Ectodermal cell (in vitro differentiated cells): ENCODE results near the gene PRAMEF2.
"Not testable (repeated sequence)": the region's sequence is repeated elsewhere in the genome, so short reads cannot be mapped to it uniquely, and the experiment has no call there.

Experiments
- H3K27ac ChIP-seq: 2 replicates; pipeline ENCODE4 v1.7.0; 2013; ENCODE audit warnings: mild to moderate bottlenecking, low read depth, low read length; ENCODE audit not compliant: insufficient read depth, poor library complexity, severe bottlenecking
- H3K27me3 ChIP-seq: 2 replicates; pipeline ENCODE4 v1.7.0; 2013; ENCODE audit warnings: mild to moderate bottlenecking, low read length; ENCODE audit not compliant: insufficient read depth, control insufficient read depth, poor library complexity, severe bottlenecking
- H3K36me3 ChIP-seq: one replicate; pipeline ENCODE4 v1.7.0; 2013; ENCODE audit warnings: low read length; ENCODE audit not compliant: control insufficient read depth, insufficient read depth
- H3K4me1 ChIP-seq: one replicate; pipeline ENCODE4 v1.7.0; 2013; ENCODE audit warnings: low read length; ENCODE audit not compliant: control insufficient read depth, insufficient read depth
- H3K4me3 ChIP-seq: 2 replicates; pipeline ENCODE4 v1.7.0; 2013; ENCODE audit warnings: low read depth, low read length, control low read depth; ENCODE audit not compliant: insufficient read depth
- H3K9me3 ChIP-seq: 2 replicates; pipeline ENCODE4 v1.7.0; 2013; ENCODE audit warnings: mild to moderate bottlenecking, low read length, moderate library complexity; ENCODE audit not compliant: control insufficient read depth
- WGBS, 2 experiments: methylation state at CpG; one replicate each; pipeline ENCODE4 v1.1.7; 2013; ENCODE audit warnings: missing lambda C conversion rate in 2 of 2; 5-methylcytosine and 5-hydroxymethylcytosine counted together

Gene PRAMEF2

DNA sequence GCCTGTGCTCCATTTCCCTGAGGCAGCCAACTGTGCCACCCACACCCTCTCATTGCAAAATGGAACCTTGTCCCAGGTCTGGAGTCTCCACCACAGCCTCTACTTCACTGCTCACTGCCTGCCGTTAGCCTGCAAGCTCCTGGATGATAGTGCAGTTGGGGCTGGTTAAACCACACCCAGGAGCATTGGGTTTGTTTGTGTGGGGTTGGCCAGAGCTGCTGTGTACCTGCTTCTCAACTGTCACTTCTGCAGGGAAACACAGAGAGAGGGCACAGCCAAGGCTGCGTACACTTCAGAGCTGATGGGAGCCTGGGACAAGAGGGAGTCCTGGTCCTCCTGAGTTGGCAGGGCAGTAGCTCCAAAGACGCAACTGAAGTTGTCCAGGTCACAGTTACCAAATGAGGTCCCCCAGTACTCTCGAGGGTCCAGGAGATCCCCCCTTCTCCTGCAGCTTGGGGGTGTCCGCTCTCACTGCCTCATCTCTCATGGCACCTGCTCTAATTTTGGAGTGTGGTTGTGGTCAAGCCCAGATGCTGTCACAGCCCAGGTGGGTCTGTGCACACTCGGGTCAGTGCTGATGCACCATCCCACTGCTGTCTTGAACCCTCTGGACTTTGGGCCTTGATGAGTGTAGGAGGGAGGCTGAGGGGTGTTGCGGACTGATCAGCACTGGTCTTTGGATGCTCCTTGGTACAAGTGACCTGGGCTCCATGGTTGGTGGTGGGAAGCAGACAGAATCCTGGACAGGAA is 6.4 kb downstream of the PRAMEF2 start:
- H3K4me3 ChIP-seq = not testable (repeated sequence)
- 77 to 100% methylated on average over 2 of the region's 7 CpGs for WGBS, 2 experiments

DNA sequence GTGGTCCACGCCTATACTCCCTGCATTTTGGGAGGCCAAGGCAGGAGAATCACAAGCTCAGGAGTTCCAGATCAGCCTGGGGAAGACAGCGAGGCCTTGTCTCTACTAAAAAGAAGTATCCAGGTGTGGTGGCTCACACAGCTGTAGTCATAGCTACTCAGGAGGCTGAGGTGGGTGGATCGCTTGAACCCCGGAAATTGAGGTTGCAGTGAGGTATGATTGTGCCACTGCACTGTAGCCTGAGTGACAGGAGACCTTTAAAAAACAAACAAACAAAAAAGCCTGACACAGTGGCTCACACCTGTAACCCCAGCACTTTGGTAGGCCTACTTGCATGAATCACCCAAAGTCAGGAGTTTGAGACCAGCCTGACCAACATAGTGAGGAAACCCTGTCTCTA is 21.6 kb downstream of the PRAMEF2 start:
- H3K4me3 ChIP-seq, H3K27ac ChIP-seq, H3K9me3 ChIP-seq, H3K27me3 ChIP-seq, H3K4me1 ChIP-seq, H3K36me3 ChIP-seq: not testable (repeated sequence)
- 54 to 67% methylated on average over 3 of the region's 4 CpGs for WGBS, 2 experiments

More for the DNA sequence above, 6.4 kb downstream of the PRAMEF2 start:
- H3K4me1 ChIP-seq, H3K9me3 ChIP-seq, H3K27me3 ChIP-seq, H3K36me3 ChIP-seq, H3K27ac ChIP-seq: not testable (repeated sequence)

- H3K27ac ChIP-seq, H3K9me3 ChIP-seq, H3K36me3 ChIP-seq, H3K27me3 ChIP-seq, H3K4me1 ChIP-seq, H3K4me3 ChIP-seq: not testable (repeated sequence)
- WGBS, 2 experiments = 41 to 67% methylated on average over 2 of the region's 3 CpGs
These were observed 29.2 kb downstream of the PRAMEF2 start, which contains the start of gene PRAMEF4 for GRCh38 chr1:12886101-12886500. PRAMEF4 (minus strand) TSS chr1:12886201; CDS start chr1:12883394, 2,807 bp downstream.

- no CpG with 5 or more reads among the region's 1 CpG for WGBS, 2 experiments
These were observed 41.3 kb downstream of the PRAMEF2 start, which contains the start of gene PRAMEF10 for GRCh38 chr1:12898170-12898569. PRAMEF10 (minus strand) TSS chr1:12898270; CDS start chr1:12895847, 2,423 bp downstream.

DNA sequence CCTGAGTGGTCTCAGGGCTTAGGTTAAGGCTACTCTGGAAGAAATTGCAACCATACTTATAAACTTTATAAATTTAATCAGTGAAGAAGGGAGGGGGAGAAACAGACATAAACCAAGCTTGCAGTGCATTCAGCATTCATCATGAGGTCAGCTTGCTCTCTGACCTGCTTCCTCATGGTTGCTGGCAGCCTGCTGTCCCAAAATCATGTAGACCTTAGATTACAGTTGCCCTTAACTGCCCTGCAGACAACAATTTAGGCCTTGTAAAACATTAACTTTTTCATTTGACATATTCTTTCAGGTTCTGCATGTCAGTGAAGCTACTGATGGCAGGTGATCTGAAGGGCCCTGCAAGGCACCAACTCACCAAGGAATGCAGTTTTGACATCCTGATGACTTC is 42.3 kb downstream of the PRAMEF2 start:
- H3K9me3 ChIP-seq, H3K4me3 ChIP-seq, H3K27me3 ChIP-seq: not testable (repeated sequence)

More at GRCh38 chr1:12898170-12898569, 41.3 kb downstream of the PRAMEF2 start, which contains the start of gene PRAMEF10:
- not testable (repeated sequence) for H3K27ac ChIP-seq, H3K4me1 ChIP-seq, H3K9me3 ChIP-seq, H3K4me3 ChIP-seq, H3K27me3 ChIP-seq, H3K36me3 ChIP-seq

DNA sequence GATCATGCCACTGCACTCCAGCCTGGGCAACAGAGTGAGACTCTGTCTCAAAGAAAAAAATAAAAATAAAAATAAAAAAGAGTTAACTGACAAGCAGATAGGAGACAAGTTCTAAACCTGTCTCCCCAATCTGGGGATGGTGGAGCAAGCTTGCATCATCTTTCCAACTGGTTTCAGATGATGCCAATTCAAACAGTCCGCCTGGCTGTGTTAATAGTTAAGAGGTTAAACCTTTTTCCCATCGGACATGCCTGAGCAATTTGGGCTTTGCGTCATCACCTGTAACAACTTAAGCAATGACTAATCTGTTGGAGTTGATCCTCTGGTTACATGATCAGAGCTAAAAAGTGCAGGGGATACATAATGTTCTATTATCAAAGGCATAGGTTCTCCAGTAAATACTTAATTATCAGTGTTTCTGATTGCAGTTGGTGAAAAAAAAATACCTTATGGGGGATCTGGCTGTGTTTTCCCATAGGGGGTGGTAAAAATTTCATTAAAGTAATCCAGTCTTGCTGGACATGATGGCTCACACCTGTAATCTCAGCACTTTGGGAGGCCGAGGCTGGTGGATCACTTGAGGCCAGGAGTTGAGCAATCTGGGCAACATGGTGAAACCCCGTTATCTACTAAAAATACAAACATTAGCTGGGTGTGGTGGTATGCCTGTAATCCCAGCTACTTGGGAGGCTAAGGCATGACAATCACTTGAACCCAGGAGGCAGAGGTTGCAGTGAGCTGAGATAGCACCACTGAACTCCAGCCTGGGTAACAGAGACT is 47.1 kb downstream of the PRAMEF2 start:
- not testable (repeated sequence) for H3K9me3 ChIP-seq, H3K27me3 ChIP-seq, H3K36me3 ChIP-seq, H3K4me1 ChIP-seq, H3K27ac ChIP-seq, H3K4me3 ChIP-seq
- 88% methylated on average over 1 of the region's 5 CpGs; no CpG with 5 or more reads in 1 of the 2 experiments for WGBS, 2 experiments

More for the DNA sequence above, 42.3 kb downstream of the PRAMEF2 start:
- H3K27ac ChIP-seq, H3K4me1 ChIP-seq, H3K36me3 ChIP-seq: not testable (repeated sequence)
